Tibial artery (tissue), 4 donors: ENCODE data around the gene PRKACA.
"Not testable (repeated sequence)": the region's sequence is repeated elsewhere in the genome, so short reads cannot be mapped to it uniquely, and the experiment has no call there.

Experiments
- DNase-seq, 2 donors: peaks; one replicate each; pipeline ENCODE4 v3.0.0-alpha.2; 2019
- H3K27ac ChIP-seq, 2 donors: fragments of 200-600 bp; sonication (generic) in 1 of 2; 1 replicate in 1 of 2; 2 replicates in 1 of 2; pipeline ENCODE4 v1.5.1; 2018 to 2019; ENCODE audit warnings: mild to moderate bottlenecking in 1 of 2
- H3K27me3 ChIP-seq, 2 donors: fragments of 200-600 bp; sonication (generic) in 1 of 2; one replicate each; pipeline versions ENCODE4 v1.5.1 to v1.6.0; 2016 to 2019
- H3K36me3 ChIP-seq, 3 donors: fragments of 200-600 bp; sonication (generic) in 2 of 3; one replicate each; pipeline ENCODE4 v1.5.1; 2016 to 2019; ENCODE audit warnings: mild to moderate bottlenecking in 2 of 3
- H3K4me1 ChIP-seq, 4 donors: fragments of 200-600 bp; sonication (generic) in 2 of 4; 1 replicate in 3 of 4; 2 replicates in 1 of 4; pipeline ENCODE4 v1.5.1; 2016 to 2019
- H3K4me3 ChIP-seq, 2 donors: fragments of 200-600 bp; sonication (generic) in 1 of 2; 1 replicate in 1 of 2; 2 replicates in 1 of 2; pipeline ENCODE4 v1.5.1; 2018 to 2019; ENCODE audit warnings: mild to moderate bottlenecking in 2 of 2
- H3K9me3 ChIP-seq, 3 donors: fragments of 200-600 bp; sonication (generic) in 1 of 3; one replicate each; pipeline ENCODE4 v1.5.1; 2016 to 2019
- CTCF ChIP-seq, 2 experiments: fragments of 200-600 bp in 1 of 2; fragments of 450-650 bp in 1 of 2; IDR thresholded peaks; one replicate each; pipeline ENCODE4 v1.5.1; 2017 to 2019; ENCODE audit warnings: antibody characterized with exemption in 2 of 2, mild to moderate bottlenecking in 1 of 2, moderate library complexity in 1 of 2
- intact Hi-C: fragments of 100-400 bp; cut with DNase I; formaldehyde crosslinking; loops from one replicate; pipeline ENCODE4 v1.15.0; 2023; ENCODE audit warnings: low total_unique reads

The PRKACA gene

GRCh38 chr19:14150041-14150769 is 32.6 kb upstream of the PRKACA start:
- Histone ChIP-seq H3K27ac (peak overlapping the region; percentile 47 to 59), H3K36me3 (peaks cover 2 to 27% (median 15%) of the 10 kb centered on the region in 3 donors), H3K9me3 (no peaks in the 10 kb centered on the region), H3K4me3 (peak overlapping the region in 1 of 2 donors; percentile 31), H3K27me3 (no peaks in the 10 kb centered on the region), H3K4me1 (peaks cover 0 to 28% (median 26%) of the 10 kb centered on the region in 4 donors)
- intact Hi-C loops, result no loop called here
- DNase-seq, result no peak
- no peak for TF ChIP-seq CTCF (IDR thresholded peaks at IDR 0.05)

GRCh38 chr19:14149509-14149994 is 32.0 kb upstream of the PRKACA start:
- Histone ChIP-seq H3K27ac (peak overlapping the region; percentile 47 to 59), H3K27me3 (no peaks in the 10 kb centered on the region), H3K4me1 (peaks cover 0 to 28% (median 26%) of the 10 kb centered on the region in 4 donors), H3K4me3 (peak overlapping the region; percentile 23 to 31), H3K36me3 (peaks cover 0 to 20% (median 8%) of the 10 kb centered on the region in 3 donors), H3K9me3 (no peaks in the 10 kb centered on the region)
- DNase-seq, result peak; percentile 85 to 86
- intact Hi-C loops, result loop anchor here (5.0 to 10.0 kb wide), 4 partner anchors 198 to 325 kb away; partner anchors contain the start of gene PTGER1
- no peak for TF ChIP-seq CTCF (IDR thresholded peaks at IDR 0.05)

- peaks cover 0 to 28% (median 26%) of the 10 kb centered on the region in 4 donors for H3K4me1 ChIP-seq
- intact Hi-C loops, result loop anchor here (5.0 to 10.0 kb wide), 4 partner anchors 198 to 326 kb away; partner anchors contain the start of gene PTGER1
- peak overlapping the region; percentile 47 to 59 for H3K27ac ChIP-seq
- no peaks in the 10 kb centered on the region for H3K27me3 ChIP-seq
- peaks cover 0 to 16% (median 5%) of the 10 kb centered on the region in 3 donors for H3K36me3 ChIP-seq
- DNase-seq, result no peak
- TF ChIP-seq CTCF (IDR thresholded peaks at IDR 0.05), result no peak
- H3K4me3 ChIP-seq, result no peak overlapping the region
- no peaks in the 10 kb centered on the region for H3K9me3 ChIP-seq
Measured at GRCh38 chr19:14148751-14149410, 31.3 kb upstream of the PRKACA start.

- Histone ChIP-seq H3K27ac (peak overlapping the region; percentile 3 to 59), H3K4me1 (peaks cover 0 to 28% (median 26%) of the 10 kb centered on the region in 4 donors), H3K27me3 (no peaks in the 10 kb centered on the region), H3K9me3 (no peaks in the 10 kb centered on the region), H3K4me3 (peak overlapping the region in 1 of 2 donors; percentile 0), H3K36me3 (peaks cover 0 to 12% (median 4%) of the 10 kb centered on the region in 3 donors)
- TF ChIP-seq CTCF (IDR thresholded peaks at IDR 0.05), result peak; percentile 81 to 88
- DNase-seq, result peak; percentile 74 to 85
- intact Hi-C loops, result loop anchor here (5.0 to 10.0 kb wide), 4 partner anchors 199 to 327 kb away; partner anchors contain the start of gene PTGER1
Measured at GRCh38 chr19:14147797-14148605, 30.4 kb upstream of the PRKACA start.

- Histone ChIP-seq H3K4me1 (peaks cover 0 to 28% (median 26%) of the 10 kb centered on the region in 4 donors), H3K27me3 (no peaks in the 10 kb centered on the region), H3K9me3 (no peaks in the 10 kb centered on the region), H3K27ac (no peak overlapping the region), H3K36me3 (peaks cover 0 to under 1% (median 0%) of the 10 kb centered on the region in 3 donors), H3K4me3 (no peak overlapping the region)
- DNase-seq, result no peak
- no peak for TF ChIP-seq CTCF (IDR thresholded peaks at IDR 0.05)
- intact Hi-C loops, result loop anchor here (5.0 to 10.0 kb wide), 4 partner anchors 200 to 328 kb away; partner anchors contain the start of gene PTGER1
Measured at GRCh38 chr19:14146789-14147216, 29.2 kb upstream of the PRKACA start.

GRCh38 chr19:14146169-14146568 is 28.6 kb upstream of the PRKACA start:
- H3K9me3 ChIP-seq, DNase-seq, H3K4me3 ChIP-seq, H3K36me3 ChIP-seq, H3K27ac ChIP-seq, H3K27me3 ChIP-seq: not testable (repeated sequence)
- H3K4me1 ChIP-seq, result peaks cover 0 to 28% (median 26%) of the 10 kb centered on the region in 4 donors
- intact Hi-C loops, result loop anchor here (5.0 to 10.0 kb wide), 4 partner anchors 201 to 329 kb away; partner anchors contain the start of gene PTGER1
